Left ventricle myocardium inferior (tissue), 1 donor: ENCODE measurements around the gene HDGFL3. TPM values are rescaled to one million over a fixed set of nuclear protein-coding genes. Genes with fewer than 3 reads are reported as not detected.

Experiments used
- DNase-seq: peaks from one replicate; pipeline ENCODE4 v3.0.0-alpha.2; 2020
- H3K27ac ChIP-seq: fragments of 200-600 bp; replicated peaks from 2 replicates; pipeline ENCODE4 v1.8.0; 2021
- H3K27me3 ChIP-seq: fragments of 200-600 bp; 2 replicates; pipeline ENCODE4 v1.8.0; 2021; ENCODE audit warnings: low read depth
- H3K36me3 ChIP-seq: fragments of 200-600 bp; 2 replicates; pipeline ENCODE4 v1.8.0; 2021
- H3K4me1 ChIP-seq: fragments of 200-600 bp; 2 replicates; pipeline ENCODE4 v1.8.0; 2021
- H3K4me3 ChIP-seq: fragments of 200-600 bp; 2 replicates; pipeline ENCODE4 v1.8.0; 2021; ENCODE audit warnings: mild to moderate bottlenecking, moderate library complexity
- H3K9me3 ChIP-seq: fragments of 200-600 bp; replicated peaks from 2 replicates; pipeline ENCODE4 v1.8.0; 2021
- CTCF ChIP-seq: fragments of 200-600 bp; IDR thresholded peaks from 2 replicates; pipeline ENCODE4 v1.8.0; 2021; ENCODE audit warnings: antibody characterized with exemption, mild to moderate bottlenecking, borderline replicate concordance
- intact Hi-C: fragments of 100-400 bp; cut with micrococcal nuclease; formaldehyde crosslinking; loops from one replicate; pipeline ENCODE4 v1.11.0; 2022
- total RNA-seq: library from RNA; stranded (reverse); fragmentation: NEBNext Ultra II Directional; extraction: Animal tissue kit (Norgen Biotek cat#: 25700); gene quantifications from one replicate; pipeline ENCODE4 v1.2.1, GENCODE V29; 2021
- donor health status: DM: no; HTN: yes; CAD: no; lungs with severe emphysema.

Gene HDGFL3
- total RNA-seq, 1 donor from 2014 or later, result 38.0 TPM

GRCh38 chr15:83081256-83082014 is 126.2 kb downstream of the HDGFL3 start:
- no peak for DNase-seq
- Histone ChIP-seq H3K9me3 (no peaks in the 10 kb centered on the region), H3K4me3 (no peak overlapping the region), H3K27me3 (peaks cover 4% of the 10 kb centered on the region), H3K27ac (no peak overlapping the region), H3K36me3 (no peaks in the 10 kb centered on the region), H3K4me1 (peaks cover 9% of the 10 kb centered on the region)
- intact Hi-C loops, result no loop called here
- TF ChIP-seq CTCF, result no peak

- H3K4me1 ChIP-seq, result peaks cover 9% of the 10 kb centered on the region
- peaks cover 4% of the 10 kb centered on the region for H3K27me3 ChIP-seq
- DNase-seq, result no peak
- TF ChIP-seq CTCF, result no peak
- no peak overlapping the region for H3K27ac ChIP-seq
- H3K9me3 ChIP-seq, result peaks cover under 1% of the 10 kb centered on the region
- no peaks in the 10 kb centered on the region for H3K36me3 ChIP-seq
- no peak overlapping the region for H3K4me3 ChIP-seq
- intact Hi-C loops, result no loop called here
Observed at GRCh38 chr15:83078712-83079111, 128.9 kb downstream of the HDGFL3 start.

Other genes starting within 250 kb of the HDGFL3 start
- 13.9 TPM for gene RAMAC, start 221.6 kb downstream of the HDGFL3 start, total RNA-seq
- 10.4 TPM for gene C15orf40, start 196.2 kb downstream of the HDGFL3 start, total RNA-seq
- 169 TPM for gene BTBD1, start 140.6 kb downstream of the HDGFL3 start, total RNA-seq
- gene TM6SF1, start 100.2 kb downstream of the HDGFL3 start, total RNA-seq, result 4.7 TPM
- 0.11 TPM for gene BNC1, start 76.8 kb upstream of the HDGFL3 start, total RNA-seq
- gene SH3GL3, start 239.5 kb upstream of the HDGFL3 start, total RNA-seq, result not detected